Activated CD4-positive, alpha-beta T cell treated with anti-CD3 and anti-CD28 coated beads, Interleukin-2, amount 50 U/mL, for 48 hours (primary cell): ENCODE measurements around the gene MYO1E.
"Not testable (repeated sequence)": the region's sequence is repeated elsewhere in the genome, so short reads cannot be mapped to it uniquely, and the experiment has no call there.

Experiments used
- DNase-seq, 2 experiments: peaks; one replicate each; pipeline ENCODE4 v3.0.0-alpha.2; 2020

Gene MYO1E

GRCh38 chr15:59372352-59373211, at the start of gene MYO1E:
TSS of gene MYO1E (minus strand) at chr15:59372871. CDS start at chr15:59372500, 371 bp downstream.
- peak; percentile 32 to 42 for DNase-seq

- no peak for DNase-seq
Measured at GRCh38 chr15:59420986-59421618, 48.4 kb upstream of the MYO1E start.

GRCh38 chr15:59420108-59420507, 47.4 kb upstream of the MYO1E start:
- no peak for DNase-seq

GRCh38 chr15:59419170-59419569, 46.5 kb upstream of the MYO1E start:
- no peak for DNase-seq

- DNase-seq, result no peak
Measured at GRCh38 chr15:59416816-59417215, 44.1 kb upstream of the MYO1E start.

- no peak for DNase-seq
Measured at GRCh38 chr15:59413577-59413976, 40.9 kb upstream of the MYO1E start.

- no peak for DNase-seq
Measured at GRCh38 chr15:59410391-59410896, 37.8 kb upstream of the MYO1E start.

GRCh38 chr15:59407946-59408345, 35.3 kb upstream of the MYO1E start:
- no peak for DNase-seq

- DNase-seq, result no peak
Measured at GRCh38 chr15:59406446-59406845, 33.8 kb upstream of the MYO1E start.

- no peak for DNase-seq
Measured at GRCh38 chr15:59405079-59405478, 32.4 kb upstream of the MYO1E start.

GRCh38 chr15:59401824-59402569, 29.3 kb upstream of the MYO1E start:
- no peak for DNase-seq

GRCh38 chr15:59401051-59401823, 28.6 kb upstream of the MYO1E start:
- DNase-seq, result not testable (repeated sequence)

GRCh38 chr15:59400103-59400813, 27.6 kb upstream of the MYO1E start:
- DNase-seq, result no peak

- no peak for DNase-seq
Measured at GRCh38 chr15:59399465-59400102, 26.9 kb upstream of the MYO1E start.

GRCh38 chr15:59398220-59398619, 25.5 kb upstream of the MYO1E start:
- no peak for DNase-seq

GRCh38 chr15:59396679-59397078, 24.0 kb upstream of the MYO1E start:
- DNase-seq, result no peak

- no peak for DNase-seq
Measured at GRCh38 chr15:59396211-59396610, 23.5 kb upstream of the MYO1E start.

- DNase-seq, result no peak
Measured at GRCh38 chr15:59394166-59394661, 21.5 kb upstream of the MYO1E start.

GRCh38 chr15:59392299-59392698, 19.6 kb upstream of the MYO1E start:
- DNase-seq, result no peak

- no peak for DNase-seq
Measured at GRCh38 chr15:59388670-59389069, 16.0 kb upstream of the MYO1E start.
